KMS-11 (cell line): ENCODE measurements around the gene CTSH.

Source experiments
- H2AFZ ChIP-seq: fragments of 200-600 bp; sonication (generic); 2 replicates; pipeline ENCODE4 v1.6.1; 2016; ENCODE audit warnings: antibody characterized with exemption, mixed run types, low read depth
- H3K27ac ChIP-seq: fragments of 200-600 bp; sonication (generic); 2 replicates; pipeline ENCODE4 v1.6.1; 2016; ENCODE audit warnings: mild to moderate bottlenecking, mixed run types
- H3K27me3 ChIP-seq: fragments of 200-600 bp; sonication (generic); 2 replicates; pipeline ENCODE4 v1.6.1; 2017; ENCODE audit warnings: mild to moderate bottlenecking, low read depth, mixed run types, moderate library complexity; ENCODE audit not compliant: insufficient read depth
- H3K36me3 ChIP-seq: fragments of 200-600 bp; sonication (generic); 2 replicates; pipeline ENCODE4 v1.6.1; 2017; ENCODE audit warnings: mild to moderate bottlenecking, mixed run types; ENCODE audit not compliant: insufficient read depth
- H3K4me1 ChIP-seq: fragments of 200-600 bp; sonication (generic); 2 replicates; pipeline ENCODE4 v1.6.1; 2016; ENCODE audit warnings: mild to moderate bottlenecking, low read depth, mixed run types; ENCODE audit not compliant: poor library complexity, severe bottlenecking
- H3K4me2 ChIP-seq: fragments of 200-600 bp; sonication (generic); 2 replicates; pipeline ENCODE4 v1.7.0; 2016; ENCODE audit warnings: mild to moderate bottlenecking, mixed run types
- H3K4me3 ChIP-seq: fragments of 200-600 bp; sonication (generic); IDR thresholded peaks from 2 replicates; pipeline ENCODE4 v1.6.1; 2017; ENCODE audit warnings: low read depth, low read length, mixed read lengths; ENCODE audit not compliant: insufficient read depth
- H3K79me2 ChIP-seq: fragments of 200-600 bp; sonication (generic); 2 replicates; pipeline ENCODE4 v1.6.1; 2016; ENCODE audit warnings: low read depth, mixed run types; ENCODE audit not compliant: insufficient read depth
- H3K9ac ChIP-seq: fragments of 200-600 bp; sonication (generic); 2 replicates; pipeline ENCODE4 v1.6.1; 2016; ENCODE audit warnings: mild to moderate bottlenecking, mixed run types
- H4K20me1 ChIP-seq: fragments of 200-600 bp; sonication (generic); 2 replicates; pipeline ENCODE4 v1.6.1; 2016; ENCODE audit warnings: mild to moderate bottlenecking, mixed run types; ENCODE audit not compliant: insufficient read depth
- CTCF ChIP-seq: fragments of 200-600 bp; sonication (generic); conservative IDR thresholded peaks from 2 replicates; pipeline ENCODE4 v1.6.1; 2017; ENCODE audit warnings: low read depth, mild to moderate bottlenecking, antibody characterized with exemption, low read length, moderate library complexity, mixed read lengths

Gene CTSH

GRCh38 chr15:78991879-78992278, 47.0 kb upstream of the CTSH start:
- H3K27me3 ChIP-seq, result no peaks in the 10 kb centered on the region
- no peaks in the 10 kb centered on the region for H3K36me3 ChIP-seq
- H3K4me3 ChIP-seq, result no peak overlapping the region
- no peak for TF ChIP-seq CTCF
- no peaks in the 10 kb centered on the region for H3K79me2 ChIP-seq
- H4K20me1 ChIP-seq, result no peaks in the 10 kb centered on the region
- no peak overlapping the region for H3K27ac ChIP-seq
- H3K4me1 ChIP-seq, result no peaks in the 10 kb centered on the region
- H2AFZ ChIP-seq, result no peak overlapping the region
- H3K9ac ChIP-seq, result no peak overlapping the region
- no peak overlapping the region for H3K4me2 ChIP-seq

GRCh38 chr15:78991476-78991875, 46.6 kb upstream of the CTSH start:
- Histone ChIP-seq H3K27ac (no peak overlapping the region), H2AFZ (no peak overlapping the region), H3K36me3 (no peaks in the 10 kb centered on the region), H3K4me1 (no peaks in the 10 kb centered on the region), H4K20me1 (no peaks in the 10 kb centered on the region), H3K27me3 (no peaks in the 10 kb centered on the region), H3K4me2 (no peak overlapping the region), H3K4me3 (no peak overlapping the region), H3K79me2 (no peaks in the 10 kb centered on the region), H3K9ac (no peak overlapping the region)
- no peak for TF ChIP-seq CTCF

GRCh38 chr15:78990278-78990677, 45.4 kb upstream of the CTSH start:
- Histone ChIP-seq H3K27ac (no peak overlapping the region), H3K4me1 (no peaks in the 10 kb centered on the region), H3K4me3 (no peak overlapping the region), H3K9ac (no peak overlapping the region), H3K27me3 (no peaks in the 10 kb centered on the region), H3K4me2 (no peak overlapping the region), H4K20me1 (no peaks in the 10 kb centered on the region), H3K36me3 (no peaks in the 10 kb centered on the region), H3K79me2 (no peaks in the 10 kb centered on the region), H2AFZ (no peak overlapping the region)
- TF ChIP-seq CTCF, result no peak

- Histone ChIP-seq H3K27me3 (no peaks in the 10 kb centered on the region), H3K27ac (no peak overlapping the region), H3K36me3 (no peaks in the 10 kb centered on the region), H3K79me2 (no peaks in the 10 kb centered on the region), H4K20me1 (no peaks in the 10 kb centered on the region), H3K9ac (no peak overlapping the region), H3K4me3 (no peak overlapping the region), H3K4me2 (no peak overlapping the region), H3K4me1 (no peaks in the 10 kb centered on the region), H2AFZ (no peak overlapping the region)
- TF ChIP-seq CTCF, result no peak
Observed at GRCh38 chr15:78989701-78990240, 44.9 kb upstream of the CTSH start.
